HEK293 (cell line): Measurements from ENCODE around the gene MGA.

ENCODE experiments used
- ZNF629 ChIP-seq: fragments of 450-650 bp; formaldehyde crosslinking; IDR thresholded peaks from 2 replicates; pipeline ENCODE4 v1.5.1; 2017; ENCODE audit warnings: missing biosample characterization, missing genetic modification characterization
- ZNF670 ChIP-seq: fragments of 450-650 bp; formaldehyde crosslinking; IDR thresholded peaks from 2 replicates; pipeline ENCODE4 v1.5.1; 2016; ENCODE audit warnings: missing biosample characterization, missing genetic modification characterization, low read depth

DNA sequence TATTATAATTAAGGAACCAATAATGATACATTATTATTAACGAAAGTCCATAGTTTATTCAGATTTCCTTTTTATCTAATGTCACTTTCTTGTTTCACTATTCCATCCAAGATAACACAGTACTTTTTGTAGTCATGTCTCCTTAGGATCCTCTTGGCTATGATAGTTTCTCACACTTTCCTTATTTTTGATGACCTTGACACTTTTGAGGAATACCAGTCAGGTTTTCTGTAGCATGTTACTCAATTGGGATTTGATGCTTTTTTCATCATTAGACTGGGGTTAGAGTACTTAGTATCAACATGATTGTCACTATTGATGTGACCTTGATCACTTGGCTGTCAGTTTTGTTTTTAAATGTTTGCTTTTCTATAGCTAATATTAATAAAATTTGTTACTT lies 33.0 kb upstream of the MGA start:
- TF ChIP-seq ZNF670 (tag by site-specific recombination) (no peak), ZNF629 (tag by site-specific recombination) (no peak)
